RWPE1 (cell line): Measurements from ENCODE around the gene TXK.

Source experiments
- CTCF ChIA-PET: fragments of 350-600 bp; sonication (Branson Sonifier 250); formaldehyde crosslinking; extraction: SDS; loops from one replicate; lab custom pipeline; 2021; lab: Yijun Ruan, JAX
- POLR2A ChIA-PET: fragments of 400-600 bp; formaldehyde crosslinking; extraction: SDS; loops from one replicate; lab custom pipeline; 2020; ENCODE audit warnings: antibody characterized with exemption; ENCODE audit not compliant: low non-redundant PET; lab: Yijun Ruan, JAX
- DNase-seq: peaks from one replicate; pipeline ENCODE4 v3.0.0; 2012; ENCODE audit warnings: low spot score
- H3K27ac ChIP-seq: fragments of 450-650 bp; 2 replicates; pipeline ENCODE4 v1.5.1; 2017
- TF ChIP-seq, protein P1 (sequence below): fragments of 450-650 bp; conservative IDR thresholded peaks from 2 replicates; pipeline ENCODE4 v1.5.1; 2017; ENCODE audit warnings: low read depth, mild to moderate bottlenecking

Gene TXK

DNA sequence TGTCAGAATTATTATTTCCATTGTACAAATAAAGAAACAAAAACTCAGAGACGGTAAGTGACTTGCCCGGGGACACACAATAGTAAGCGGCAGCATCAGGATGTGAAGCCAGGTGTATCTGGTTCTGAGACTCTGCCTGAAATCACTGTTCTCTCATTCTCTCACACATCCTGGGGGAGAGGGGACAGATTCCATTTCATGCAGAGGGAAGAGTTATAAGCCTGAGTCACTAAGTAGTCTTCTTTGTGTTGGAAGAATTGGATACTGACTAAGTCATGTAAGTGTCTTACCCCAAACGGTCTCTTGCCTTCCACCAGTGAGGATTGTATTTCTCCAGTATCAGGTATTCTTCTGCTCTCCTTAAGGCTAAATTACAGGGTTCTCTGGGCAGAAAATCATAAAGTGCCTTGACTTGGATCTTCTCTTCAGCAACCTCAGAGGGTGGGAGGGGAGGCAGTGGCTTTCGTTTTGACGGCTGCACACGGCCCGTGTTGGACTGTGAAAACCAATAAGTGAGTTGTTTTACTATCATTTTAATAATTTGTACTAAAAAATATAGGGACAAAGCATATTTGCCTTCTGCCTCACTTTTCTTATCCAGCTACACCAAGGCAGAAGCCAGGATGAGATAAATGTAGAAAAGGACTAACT, 21.9 kb downstream of the TXK start:
- POLR2A ChIA-PET, result no interaction called here
- CTCF ChIA-PET, result no interaction called here
- peak; percentile 16 for DNase-seq
- H3K27ac ChIP-seq, result no peak overlapping the region
- TF ChIP-seq, protein P1, sequence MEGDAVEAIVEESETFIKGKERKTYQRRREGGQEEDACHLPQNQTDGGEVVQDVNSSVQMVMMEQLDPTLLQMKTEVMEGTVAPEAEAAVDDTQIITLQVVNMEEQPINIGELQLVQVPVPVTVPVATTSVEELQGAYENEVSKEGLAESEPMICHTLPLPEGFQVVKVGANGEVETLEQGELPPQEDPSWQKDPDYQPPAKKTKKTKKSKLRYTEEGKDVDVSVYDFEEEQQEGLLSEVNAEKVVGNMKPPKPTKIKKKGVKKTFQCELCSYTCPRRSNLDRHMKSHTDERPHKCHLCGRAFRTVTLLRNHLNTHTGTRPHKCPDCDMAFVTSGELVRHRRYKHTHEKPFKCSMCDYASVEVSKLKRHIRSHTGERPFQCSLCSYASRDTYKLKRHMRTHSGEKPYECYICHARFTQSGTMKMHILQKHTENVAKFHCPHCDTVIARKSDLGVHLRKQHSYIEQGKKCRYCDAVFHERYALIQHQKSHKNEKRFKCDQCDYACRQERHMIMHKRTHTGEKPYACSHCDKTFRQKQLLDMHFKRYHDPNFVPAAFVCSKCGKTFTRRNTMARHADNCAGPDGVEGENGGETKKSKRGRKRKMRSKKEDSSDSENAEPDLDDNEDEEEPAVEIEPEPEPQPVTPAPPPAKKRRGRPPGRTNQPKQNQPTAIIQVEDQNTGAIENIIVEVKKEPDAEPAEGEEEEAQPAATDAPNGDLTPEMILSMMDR, result no peak

- H3K27ac ChIP-seq, result no peak overlapping the region
- TF ChIP-seq, protein P1, result no peak
- POLR2A ChIA-PET, result no interaction called here
- CTCF ChIA-PET, result interaction anchor here (0.5 to 1.4 kb wide), 2 partner anchors 8 to 440 kb away, joined by 3 to 5 read pairs; no protein-coding TSS in a partner anchor
- DNase-seq, result no peak
Observed at GRCh38 chr4:48110452-48110978, 23.5 kb downstream of the TXK start.

DNA sequence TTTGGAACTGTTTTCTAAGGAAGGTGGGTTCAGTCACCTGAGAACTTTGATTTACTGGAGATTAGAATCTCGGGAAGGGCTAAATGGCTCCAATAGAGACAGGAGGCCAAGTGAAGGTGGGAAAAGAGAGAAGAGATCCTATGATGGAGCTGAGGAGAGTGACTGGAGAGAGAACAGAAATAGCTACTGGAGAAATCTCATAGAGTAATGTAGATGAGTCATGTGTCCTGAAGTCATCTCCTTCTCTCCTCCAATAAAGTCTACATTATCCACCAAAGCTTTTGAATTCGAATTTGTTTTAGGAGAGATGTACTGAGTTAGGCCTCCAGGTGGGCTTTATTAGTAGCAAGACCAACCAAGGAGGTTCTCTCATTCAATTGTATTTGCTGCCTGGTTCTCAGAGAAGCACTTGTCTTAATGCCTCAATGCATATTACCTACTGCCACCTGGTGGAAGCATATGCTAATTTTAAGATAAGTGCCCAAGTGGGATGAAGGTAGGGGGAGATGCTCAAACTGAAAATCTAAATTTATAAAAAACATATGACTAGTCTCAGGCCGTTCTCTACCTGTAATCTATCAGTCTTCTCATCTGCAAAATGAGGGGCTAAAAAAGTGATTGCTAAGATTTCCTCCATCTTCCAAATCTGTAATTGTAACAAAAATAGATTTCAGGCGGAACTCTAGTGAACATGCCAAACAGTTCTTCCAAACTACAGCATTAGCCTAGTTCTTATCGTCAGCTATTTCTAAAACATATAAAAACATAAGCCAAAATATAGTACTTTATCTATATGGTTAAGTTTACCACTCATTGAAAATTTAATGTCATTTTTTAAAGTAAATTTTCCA, 24.4 kb downstream of the TXK start:
- ChIA-PET POLR2A (no interaction called here), CTCF (interaction anchor here (0.5 to 1.4 kb wide), 3 partner anchors 9 to 439 kb away, joined by 3 to 5 read pairs (median 3); no protein-coding TSS in a partner anchor)
- no peak overlapping the region for H3K27ac ChIP-seq
- DNase-seq, result peak; percentile 40
- TF ChIP-seq, protein P1, result peak; percentile 62

DNA sequence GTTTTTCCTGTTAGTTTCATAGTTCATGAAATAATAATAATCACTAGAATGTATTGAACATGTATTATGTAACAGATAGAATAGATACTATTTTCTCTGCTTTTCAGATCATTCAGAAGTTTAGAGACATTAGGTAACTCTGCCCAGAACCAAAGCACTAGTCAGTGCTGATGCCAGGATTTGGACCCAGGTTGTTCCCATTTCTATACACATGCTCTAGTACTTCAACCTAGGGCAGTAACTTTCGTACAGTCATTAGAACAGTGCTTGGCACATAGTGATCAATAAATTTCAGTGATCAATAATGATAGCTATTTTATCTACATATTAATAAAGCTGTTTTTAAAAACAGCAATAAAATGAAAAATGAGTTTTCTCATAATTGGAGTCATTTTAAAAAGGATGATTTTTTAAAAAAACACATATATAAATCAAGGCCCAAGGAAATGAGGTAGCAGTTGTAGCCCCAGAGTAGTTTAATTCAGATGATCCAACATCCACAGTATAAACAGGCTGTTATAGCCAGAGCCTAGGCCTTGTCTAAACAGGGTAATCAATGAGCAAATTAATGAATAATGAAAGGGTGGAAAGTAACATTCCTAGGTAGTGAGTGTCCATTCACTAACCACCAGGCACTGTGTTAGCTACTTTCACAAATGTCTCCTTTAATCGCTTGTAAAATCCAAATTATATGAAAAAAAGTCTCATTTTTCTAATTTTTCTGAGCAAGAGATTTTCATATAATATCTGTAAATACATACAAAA, 25.6 kb downstream of the TXK start:
- CTCF ChIA-PET, result no interaction called here
- H3K27ac ChIP-seq, result no peak overlapping the region
- TF ChIP-seq, protein P1, result no peak
- no peak for DNase-seq
- POLR2A ChIA-PET, result no interaction called here

GRCh38 chr4:48105230-48105629, 28.8 kb downstream of the TXK start:
- H3K27ac ChIP-seq, result no peak overlapping the region
- ChIA-PET POLR2A (no interaction called here), CTCF (interaction anchor here (0.7 kb wide), 1 partner anchor 886 kb away, joined by 3 read pairs; no protein-coding TSS in a partner anchor)
- TF ChIP-seq, protein P1, result no peak
- no peak for DNase-seq
